ENCODE data around the gene BCL7B.
A peak's percentile ranks its signal among the peaks of the same experiment; 100 is the strongest.
"Not testable (repeated sequence)": the region's sequence is repeated elsewhere in the genome, so short reads cannot be mapped to it uniquely, and the experiment has no call there.

BCL7B gene

GRCh38 chr7:73572767-73573186, 15.3 kb upstream of the BCL7B start:
- no peak for DNase-seq (ENCODE audit: low spot score)

- no peak for DNase-seq (ENCODE audit: low spot score)
These were observed 13.5 kb upstream of the BCL7B start for GRCh38 chr7:73570977-73571376.

- DNase-seq (ENCODE audit: low spot score) = no peak
These were observed 13.0 kb upstream of the BCL7B start for GRCh38 chr7:73570521-73570920.

GRCh38 chr7:73569042-73569608, 11.6 kb upstream of the BCL7B start:
- no peak for DNase-seq (ENCODE audit: low spot score)

- DNase-seq (ENCODE audit: low spot score) = no peak
These were observed 10.6 kb upstream of the BCL7B start for GRCh38 chr7:73567846-73568685.

- no peak for DNase-seq (ENCODE audit: low spot score)
These were observed 9.7 kb upstream of the BCL7B start for GRCh38 chr7:73567140-73567539.

- DNase-seq (ENCODE audit: low spot score) = not testable (repeated sequence)
These were observed 8.9 kb upstream of the BCL7B start for GRCh38 chr7:73566431-73566830.

- no peak for DNase-seq (ENCODE audit: low spot score)
These were observed 8.3 kb upstream of the BCL7B start for GRCh38 chr7:73565675-73566340.

GRCh38 chr7:73560109-73560835, 2.8 kb upstream of the BCL7B start:
- DNase-seq (ENCODE audit: low spot score) = peak; percentile 84

GRCh38 chr7:73557108-73557396, 438 bp downstream of the BCL7B start:
- peak; percentile 97 for DNase-seq (ENCODE audit: low spot score)

- DNase-seq (ENCODE audit: low spot score) = peak; percentile 13
These were observed 1.0 kb downstream of the BCL7B start for GRCh38 chr7:73556208-73557107.

- DNase-seq (ENCODE audit: low spot score) = peak; percentile 68
These were observed 2.0 kb downstream of the BCL7B start for GRCh38 chr7:73555411-73555982.

- DNase-seq (ENCODE audit: low spot score) = not testable (repeated sequence)
These were observed 7.4 kb downstream of the BCL7B start for GRCh38 chr7:73550093-73550492.

GRCh38 chr7:73549176-73549575, 8.3 kb downstream of the BCL7B start:
- no peak for DNase-seq (ENCODE audit: low spot score)

GRCh38 chr7:73547841-73548240, 9.6 kb downstream of the BCL7B start:
- no peak for DNase-seq (ENCODE audit: low spot score)

- DNase-seq (ENCODE audit: low spot score) = no peak
These were observed 12.8 kb downstream of the BCL7B start for GRCh38 chr7:73544678-73545077.

GRCh38 chr7:73541722-73542121, 15.8 kb downstream of the BCL7B start:
- DNase-seq (ENCODE audit: low spot score) = no peak

GRCh38 chr7:73539709-73540108, 17.8 kb downstream of the BCL7B start:
- DNase-seq (ENCODE audit: low spot score) = no peak

- DNase-seq (ENCODE audit: low spot score) = not testable (repeated sequence)
These were observed 19.0 kb downstream of the BCL7B start for GRCh38 chr7:73538510-73538909.

GRCh38 chr7:73537051-73537450, 20.4 kb downstream of the BCL7B start:
- DNase-seq (ENCODE audit: low spot score) = no peak

GRCh38 chr7:73536479-73536878, 21.0 kb downstream of the BCL7B start:
- no peak for DNase-seq (ENCODE audit: low spot score)

All from kidney tubule cell (primary cell).